HG02885 (cell line): ENCODE results near the gene DPPA2.
"Not testable (repeated sequence)": the region's sequence is repeated elsewhere in the genome, so short reads cannot be mapped to it uniquely, and the experiment has no call there.

Experiments used
- ATAC-seq: cut with Tn5 transposase; IDR thresholded peaks from one replicate; pipeline ENCODE4 v1.9.1; 2021; ENCODE audit warnings: mild to moderate bottlenecking; ENCODE audit not compliant: unreplicated experiment, poor library complexity

Gene DPPA2, protein sequence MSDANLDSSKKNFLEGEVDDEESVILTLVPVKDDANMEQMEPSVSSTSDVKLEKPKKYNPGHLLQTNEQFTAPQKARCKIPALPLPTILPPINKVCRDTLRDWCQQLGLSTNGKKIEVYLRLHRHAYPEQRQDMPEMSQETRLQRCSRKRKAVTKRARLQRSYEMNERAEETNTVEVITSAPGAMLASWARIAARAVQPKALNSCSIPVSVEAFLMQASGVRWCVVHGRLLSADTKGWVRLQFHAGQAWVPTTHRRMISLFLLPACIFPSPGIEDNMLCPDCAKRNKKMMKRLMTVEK

DNA sequence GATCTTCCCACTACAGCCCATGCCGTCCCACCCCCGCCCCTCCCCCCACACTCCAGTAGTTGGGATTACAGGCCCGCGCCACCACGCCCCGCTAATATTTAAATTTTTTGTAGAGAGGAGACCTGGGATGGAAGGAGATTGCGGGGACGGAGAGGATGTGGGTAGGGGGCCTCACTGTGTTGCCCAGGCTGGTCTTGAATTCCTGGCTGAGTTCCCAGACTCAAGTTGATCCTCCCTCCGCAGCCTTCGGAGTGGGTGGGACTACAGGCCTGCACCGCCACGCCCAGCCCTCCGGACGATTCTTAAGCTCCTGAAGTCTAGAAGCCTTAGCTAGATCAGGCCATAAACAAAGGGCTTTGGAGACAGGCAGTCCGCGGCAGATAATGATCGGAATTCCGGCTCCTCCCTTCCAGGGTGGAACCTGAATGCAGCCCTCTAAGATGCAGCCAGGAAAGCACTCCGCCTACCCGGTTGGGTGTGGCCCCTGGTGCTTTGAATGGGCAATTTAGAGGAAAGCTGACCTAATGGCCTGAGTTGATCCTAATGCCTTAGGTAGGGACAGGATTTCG is at the start of gene DPPA2:
Gene DPPA2 (minus strand): TSS at position 356 of the 569 bp plus-strand sequence. CDS start 1,975 bp downstream, outside the sequence.
- ATAC-seq, result no peak

DNA sequence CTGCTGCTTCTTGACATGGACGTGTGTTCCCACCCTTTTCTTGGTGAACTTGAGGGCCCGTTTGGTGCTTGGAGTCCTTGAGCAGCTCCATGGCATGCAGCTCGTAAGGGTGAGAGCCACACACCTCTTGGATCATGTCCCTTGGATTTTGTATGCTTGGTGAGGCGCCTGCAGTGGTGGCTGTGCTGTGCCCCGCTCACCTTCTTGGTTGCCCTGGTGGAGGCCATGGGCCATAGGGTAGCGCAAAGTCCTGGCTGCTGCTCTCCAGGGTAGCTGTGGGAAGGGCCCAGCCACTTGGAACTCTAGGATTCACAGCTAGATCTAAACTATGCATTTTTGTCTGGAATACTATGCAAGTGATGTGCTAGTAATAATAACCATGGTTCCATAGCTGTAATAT is 47.8 kb upstream of the DPPA2 start:
- no peak for ATAC-seq

DNA sequence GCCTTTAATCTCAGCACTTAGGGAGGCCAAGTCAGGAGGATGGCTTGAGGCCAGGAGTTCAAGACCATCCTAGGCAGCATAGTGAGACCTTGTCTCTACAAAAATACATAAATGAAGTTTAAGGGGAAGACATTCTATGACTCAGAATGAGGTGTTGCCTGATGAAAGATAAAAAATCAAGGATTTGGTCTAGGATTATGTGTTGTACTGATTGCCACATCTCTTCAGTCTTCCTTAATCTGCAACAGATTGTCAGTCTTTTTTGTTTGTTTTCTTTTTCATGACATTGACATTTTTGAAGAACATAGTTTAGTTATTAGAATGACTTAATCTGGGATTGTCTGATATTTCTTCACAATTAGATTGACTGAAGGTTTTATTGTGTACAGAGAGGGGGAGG is 47.3 kb upstream of the DPPA2 start:
- ATAC-seq, result no peak

DNA sequence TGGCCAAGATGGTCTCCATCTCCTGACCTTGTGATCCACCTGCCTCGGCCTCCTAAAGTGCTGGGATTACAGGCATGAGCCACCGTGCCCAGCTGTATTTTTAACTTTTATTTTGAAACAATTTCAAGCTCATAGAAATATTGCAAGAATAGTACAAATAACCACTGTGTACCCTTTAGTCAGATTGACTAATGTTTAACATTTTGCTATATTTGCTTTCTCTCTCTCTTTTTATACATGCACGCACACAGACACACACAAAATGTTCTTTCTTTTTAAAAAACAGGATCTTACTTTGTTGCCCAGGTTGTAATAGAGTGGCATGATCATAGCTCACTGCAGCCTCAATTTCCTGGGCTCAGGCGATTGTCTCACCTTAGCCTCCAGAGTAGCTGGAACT is 46.5 kb upstream of the DPPA2 start:
- no peak for ATAC-seq

DNA sequence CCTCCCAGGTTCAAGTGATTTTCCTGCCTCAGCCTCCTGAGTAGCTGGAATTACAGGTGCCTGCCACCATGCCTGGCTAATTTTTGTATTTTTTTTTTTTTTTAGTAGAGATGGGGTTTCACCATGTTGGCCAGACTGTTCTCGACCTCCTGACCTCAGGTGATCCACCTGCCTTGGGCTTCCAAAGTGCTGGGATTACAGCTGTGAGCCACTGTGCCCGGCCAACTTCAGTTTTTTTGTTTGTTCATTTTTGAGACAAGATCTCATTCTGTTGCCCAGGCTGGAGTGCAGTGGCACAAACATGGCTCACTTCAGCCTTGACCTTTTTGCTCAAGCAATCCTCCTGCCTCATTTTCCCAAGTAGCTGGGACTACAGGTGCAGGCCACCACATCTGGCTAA is 42.5 kb upstream of the DPPA2 start:
- ATAC-seq, result not testable (repeated sequence)

DNA sequence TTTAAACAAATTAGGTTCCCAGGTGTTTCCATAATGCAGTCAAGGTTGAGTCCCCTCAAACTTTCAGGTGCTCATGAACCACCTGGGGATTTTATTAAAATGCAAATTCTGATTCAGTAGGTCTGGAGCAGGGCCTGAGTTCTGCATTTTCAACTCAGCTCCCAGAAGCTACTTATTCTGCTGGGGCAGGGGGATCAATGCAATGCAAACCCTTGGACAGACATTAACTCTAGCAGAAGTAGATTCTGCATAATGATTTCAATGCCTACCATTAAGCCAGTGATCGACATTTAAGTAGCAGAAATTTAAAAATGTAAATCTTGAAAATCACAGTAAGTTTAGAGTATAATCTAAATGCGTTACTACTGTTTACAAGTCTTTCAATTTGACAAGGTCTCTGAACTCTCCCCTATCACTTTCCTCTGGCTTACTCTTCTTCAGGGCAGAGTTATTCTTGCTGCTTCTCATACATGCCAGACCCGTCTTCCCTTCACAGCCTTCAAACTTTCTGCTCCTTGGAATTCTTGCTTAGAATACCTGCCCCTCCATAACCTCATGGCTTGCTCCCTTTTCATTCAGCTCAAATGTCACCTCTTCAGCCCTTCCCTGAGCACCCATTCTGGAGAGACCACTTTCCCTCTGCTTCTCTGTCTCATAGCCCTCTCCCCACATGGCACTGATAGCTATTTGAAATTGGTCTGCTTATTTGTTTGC is 40.3 kb upstream of the DPPA2 start:
- no peak for ATAC-seq

DNA sequence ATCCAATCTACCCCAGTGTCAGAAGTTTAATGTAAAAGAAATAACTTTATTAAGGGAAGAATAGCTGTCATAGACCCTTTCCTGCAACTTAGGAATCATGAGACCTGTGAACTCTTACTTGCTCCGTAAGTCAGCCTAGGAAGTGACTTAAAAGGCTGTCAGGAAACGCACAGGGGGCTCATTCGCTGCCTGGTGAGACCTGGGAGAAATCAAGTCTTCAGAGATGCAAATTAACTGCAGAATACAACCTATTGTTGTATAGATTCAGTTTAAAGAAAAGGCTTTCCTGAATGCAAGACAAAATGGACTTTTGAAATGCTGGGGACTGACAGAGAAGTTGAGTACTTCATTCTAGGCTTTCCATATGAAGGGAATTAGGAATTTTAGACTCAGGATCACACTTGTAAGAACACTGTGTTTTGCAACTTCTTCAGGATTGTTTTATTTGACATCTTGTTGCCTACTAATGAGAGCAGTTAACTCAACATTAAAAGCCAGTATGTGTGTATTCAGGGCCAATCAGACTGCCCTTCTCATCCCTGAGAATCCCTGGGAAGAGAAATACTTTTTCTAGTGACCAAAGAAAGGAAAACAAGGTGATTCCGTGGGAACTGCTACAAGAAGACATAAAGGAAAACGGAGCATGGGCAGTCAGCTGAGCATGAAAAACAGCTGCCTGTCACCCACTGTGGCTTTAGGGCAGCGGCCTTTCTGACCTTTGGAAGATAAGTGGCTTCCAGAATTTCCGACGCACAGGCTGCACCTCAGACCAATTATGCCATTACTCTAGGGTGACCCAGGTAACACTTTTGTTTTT is 39.5 kb upstream of the DPPA2 start:
- no peak for ATAC-seq

DNA sequence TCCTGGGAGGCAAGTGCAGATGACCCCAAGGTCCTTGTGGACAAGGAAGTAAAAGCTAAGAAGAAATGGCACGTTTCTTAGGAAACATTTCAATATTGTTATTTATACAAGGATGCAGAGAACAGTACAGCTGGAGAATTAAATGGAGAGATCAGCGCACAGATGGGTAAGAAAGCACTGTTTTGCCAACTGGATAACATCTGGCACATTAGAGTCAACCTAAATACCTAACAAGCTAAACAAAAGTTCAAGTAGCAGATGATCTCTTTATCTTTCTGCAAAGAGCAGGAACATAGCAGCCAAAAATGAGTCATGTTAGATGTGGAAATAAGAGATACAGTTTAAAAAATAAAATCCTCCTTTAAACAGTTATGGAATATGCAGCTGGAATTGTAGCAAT is 36.7 kb upstream of the DPPA2 start:
- no peak for ATAC-seq

DNA sequence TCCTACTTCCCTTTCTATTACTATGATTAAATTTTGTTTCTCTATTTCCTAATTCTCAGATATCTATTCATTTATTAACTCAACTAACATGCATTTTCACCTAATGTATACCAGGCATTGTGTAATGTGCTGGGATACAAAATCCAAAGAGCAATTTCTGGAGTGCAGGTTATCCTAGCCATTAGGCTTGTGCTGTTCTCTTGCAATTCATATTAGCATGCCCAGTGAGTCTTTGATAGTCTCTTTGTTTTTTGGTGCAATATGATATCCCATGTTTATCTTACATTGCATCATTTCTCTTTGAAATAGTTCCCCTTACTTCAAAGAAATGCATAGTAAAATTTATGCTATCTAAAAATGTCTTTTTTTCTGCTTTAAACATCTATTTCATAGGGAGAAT is 34.9 kb upstream of the DPPA2 start:
- no peak for ATAC-seq

DNA sequence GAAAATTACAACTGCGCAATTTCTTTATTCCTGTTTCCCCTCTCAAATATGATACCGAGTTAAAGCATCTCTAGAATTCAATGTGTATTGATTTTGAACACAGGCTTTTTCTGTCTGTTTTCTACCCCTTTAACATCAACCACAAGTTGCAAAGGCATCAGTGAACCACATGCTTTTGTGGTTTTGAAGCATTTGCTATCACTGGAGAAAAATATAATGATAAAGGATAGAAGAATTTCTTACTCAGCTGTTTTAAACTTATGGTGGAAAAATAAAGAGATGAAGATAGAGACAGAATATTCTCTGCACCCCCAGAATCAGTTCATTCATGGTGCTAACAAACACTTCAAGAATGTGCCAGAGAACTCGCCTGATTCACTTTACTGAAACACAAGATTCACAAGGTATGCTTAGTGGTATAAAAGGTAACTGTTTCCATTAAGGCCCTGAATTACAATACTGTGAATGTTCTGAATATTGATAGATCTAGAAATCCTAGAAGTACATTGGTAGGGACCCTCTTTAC is 30.5 kb upstream of the DPPA2 start:
- ATAC-seq, result no peak

DNA sequence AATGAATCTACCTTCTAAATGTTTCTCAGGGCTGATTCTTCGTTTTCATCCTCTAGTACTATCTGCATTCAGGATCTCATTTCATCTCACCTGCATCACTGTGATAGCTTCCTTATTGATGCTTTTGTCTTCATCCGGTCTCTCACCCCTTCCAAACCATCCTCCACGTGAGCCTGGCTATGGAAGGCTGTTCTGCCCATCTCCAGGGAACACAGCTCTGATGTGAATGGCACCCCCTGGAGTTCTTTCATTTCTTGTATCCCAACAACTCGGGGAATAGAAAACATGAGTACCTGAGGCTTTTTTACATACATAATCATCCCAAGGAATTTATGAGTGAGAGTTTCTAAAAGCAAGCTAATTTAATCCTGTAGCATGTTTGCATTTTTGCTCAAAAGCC is 29.8 kb upstream of the DPPA2 start:
- ATAC-seq, result no peak

DNA sequence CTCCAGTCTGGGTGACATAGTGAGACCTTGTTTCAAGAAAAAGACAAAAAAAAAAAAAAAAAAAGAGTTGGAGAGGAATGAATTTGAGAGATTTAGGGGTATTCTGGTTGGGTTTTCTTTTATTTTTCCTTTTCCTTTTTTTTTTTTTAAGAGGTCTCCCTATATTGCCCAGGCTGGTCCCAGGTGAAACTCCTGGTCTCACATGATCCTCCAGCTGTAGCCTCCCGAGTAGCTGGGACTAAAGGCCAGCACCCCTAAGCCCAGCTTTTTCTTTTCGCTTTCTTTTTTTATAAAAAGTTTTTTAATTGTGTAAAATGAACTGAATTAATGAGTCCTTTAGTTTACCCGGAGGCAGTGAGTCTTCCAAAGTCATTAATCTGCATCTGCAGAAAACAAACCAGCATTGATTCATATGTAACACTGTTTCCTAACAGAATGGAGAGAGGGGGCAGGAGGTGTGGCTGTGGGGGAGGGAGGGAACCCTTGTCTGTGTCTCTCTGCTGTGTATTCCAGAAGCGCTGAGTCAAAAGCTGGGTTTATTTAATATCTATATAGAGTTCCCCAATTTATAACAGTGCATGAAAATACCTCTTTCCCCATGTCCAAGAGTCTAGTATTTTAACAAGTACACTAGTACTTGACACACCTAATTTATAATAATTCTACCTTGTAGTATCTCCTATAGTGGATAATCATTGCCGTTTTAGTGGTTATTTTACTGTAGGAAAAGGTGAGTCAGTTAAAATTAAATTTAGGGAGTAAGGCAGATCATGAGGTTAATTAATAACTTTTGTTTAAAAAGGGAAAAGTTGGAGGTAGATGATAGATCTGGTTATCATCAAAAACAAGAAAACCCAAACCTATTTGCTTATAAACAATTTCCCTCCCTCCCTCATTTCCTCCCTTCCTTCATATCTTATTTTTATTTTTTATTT is 23.7 kb upstream of the DPPA2 start:
- no peak for ATAC-seq

DNA sequence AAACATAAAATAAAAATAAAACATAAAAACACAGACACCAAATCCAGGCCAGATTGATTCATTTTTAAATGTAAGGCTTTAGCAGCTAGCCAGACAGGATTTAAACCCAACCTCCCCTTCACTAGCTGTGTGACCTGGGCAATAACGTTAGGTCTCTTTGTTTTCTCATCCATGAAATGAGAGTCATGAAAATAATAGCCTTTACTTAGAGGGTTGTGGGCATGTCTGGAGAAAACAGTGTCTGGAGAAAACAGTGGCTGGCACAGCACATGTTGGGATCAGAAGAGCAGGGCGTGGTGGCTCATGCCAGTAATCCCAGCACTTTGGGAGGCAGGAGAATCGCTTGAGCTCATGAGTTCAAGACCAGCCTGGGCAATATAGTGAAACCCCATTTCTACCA is 22.9 kb upstream of the DPPA2 start:
- no peak for ATAC-seq

DNA sequence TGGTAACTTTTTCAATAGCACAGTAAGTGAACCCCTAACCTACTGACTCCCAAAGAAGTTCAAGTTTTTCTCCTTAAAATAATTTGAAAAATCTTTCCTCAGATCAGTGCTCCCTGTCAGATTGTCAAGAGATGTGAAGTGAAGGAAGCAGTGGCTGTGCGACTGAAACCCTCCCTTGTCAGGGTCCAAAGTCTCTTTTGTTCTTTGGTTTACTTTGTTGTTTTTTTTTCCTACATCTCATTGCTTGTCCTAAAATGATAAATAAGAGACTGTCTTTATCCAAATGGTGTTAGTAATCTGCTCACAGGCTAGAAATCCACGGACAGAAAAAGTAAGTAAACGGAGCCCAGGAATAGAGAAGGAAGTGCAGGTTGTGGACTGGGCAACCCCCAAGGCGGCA is 22.0 kb upstream of the DPPA2 start:
- no peak for ATAC-seq

DNA sequence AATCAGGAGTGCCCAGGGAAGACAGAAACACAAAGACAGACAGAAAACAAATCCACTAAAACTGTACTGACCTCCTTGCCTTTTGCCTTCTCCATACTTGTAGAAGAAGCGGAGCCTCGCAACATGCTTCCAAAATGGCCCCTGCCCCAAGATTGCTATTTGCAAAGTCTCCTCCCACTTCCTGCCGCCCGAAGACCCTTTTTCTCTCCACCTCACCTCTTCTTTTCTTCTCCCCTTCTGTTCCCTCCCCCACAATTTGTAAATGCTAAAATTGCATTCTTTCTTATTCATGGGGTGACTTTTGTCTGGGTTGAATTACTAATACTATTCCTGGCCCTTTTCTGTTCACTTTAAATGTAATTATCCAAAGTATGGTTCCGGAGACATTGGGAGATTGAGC is 21.1 kb upstream of the DPPA2 start, which contains the start of gene DPPA4:
Gene DPPA4 (minus strand): TSS at position 154 of the 400 bp plus-strand sequence. CDS start 29 bp downstream, at position 125.
- ATAC-seq, result no peak

DNA sequence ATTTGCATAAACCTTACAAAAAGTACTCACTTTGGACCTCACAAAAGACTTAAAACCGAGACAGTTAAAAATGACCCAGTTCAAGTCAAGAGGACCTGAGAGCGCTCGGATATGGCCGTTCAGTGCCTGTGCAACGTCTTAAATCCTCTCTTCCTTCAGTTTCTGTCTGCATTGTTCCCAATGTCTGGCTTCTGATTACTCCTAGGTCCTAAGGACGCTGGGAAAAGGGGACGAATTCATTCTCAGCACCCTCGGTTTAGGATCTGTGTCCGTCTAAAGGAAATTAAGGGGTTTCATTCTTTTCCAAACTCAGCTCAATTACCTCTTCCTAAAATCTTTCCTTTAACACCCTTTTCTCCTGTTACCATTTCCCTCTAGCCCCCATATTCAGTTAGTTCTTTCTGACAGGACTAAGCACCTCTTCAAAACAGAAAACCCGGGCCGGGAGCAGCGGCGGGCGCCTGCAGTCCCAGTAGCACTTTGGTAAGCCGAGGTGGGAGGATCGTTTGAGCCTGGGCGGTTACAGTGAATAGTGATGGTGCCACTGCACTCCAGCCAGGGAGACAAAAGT is 20.1 kb upstream of the DPPA2 start:
- ATAC-seq, result no peak

DNA sequence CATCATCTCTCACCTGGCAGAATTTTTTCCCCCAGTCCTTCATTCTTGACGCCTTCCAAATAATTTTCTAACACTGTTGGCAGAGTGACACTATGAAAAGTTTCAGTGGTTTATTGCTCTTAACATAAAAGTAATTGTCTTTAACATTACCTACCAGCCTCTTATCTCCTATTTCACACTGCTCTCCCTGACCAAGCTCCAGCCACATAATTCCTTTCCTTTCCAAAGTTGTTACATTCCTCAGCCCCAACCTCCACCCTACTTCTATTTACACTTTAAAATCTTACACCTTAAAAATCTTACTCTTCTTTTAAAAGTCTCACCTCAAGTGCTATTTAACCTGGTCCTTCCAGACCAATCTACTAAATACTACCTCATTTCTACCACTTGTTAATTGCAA is 18.3 kb upstream of the DPPA2 start:
- no peak for ATAC-seq

DNA sequence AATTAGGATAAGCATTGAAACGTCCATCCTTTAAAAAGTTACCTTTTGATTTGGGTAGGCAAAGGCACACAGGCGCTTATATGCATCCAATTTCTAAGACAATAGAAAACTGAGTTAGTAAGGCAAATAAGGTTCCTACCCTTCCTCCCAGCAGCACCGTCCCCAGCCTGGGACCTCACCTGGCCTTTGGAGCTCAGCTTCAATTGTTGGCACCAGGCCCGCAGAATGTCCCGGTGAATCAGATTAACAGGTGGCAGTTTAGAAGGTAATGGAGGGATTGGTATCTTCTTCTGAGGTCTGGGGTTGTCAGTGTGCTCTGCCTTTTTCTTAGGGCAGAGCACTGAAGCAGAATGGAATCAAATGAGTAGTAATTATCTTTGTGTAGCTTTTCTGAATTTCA is 15.4 kb upstream of the DPPA2 start:
- ATAC-seq, result no peak

DNA sequence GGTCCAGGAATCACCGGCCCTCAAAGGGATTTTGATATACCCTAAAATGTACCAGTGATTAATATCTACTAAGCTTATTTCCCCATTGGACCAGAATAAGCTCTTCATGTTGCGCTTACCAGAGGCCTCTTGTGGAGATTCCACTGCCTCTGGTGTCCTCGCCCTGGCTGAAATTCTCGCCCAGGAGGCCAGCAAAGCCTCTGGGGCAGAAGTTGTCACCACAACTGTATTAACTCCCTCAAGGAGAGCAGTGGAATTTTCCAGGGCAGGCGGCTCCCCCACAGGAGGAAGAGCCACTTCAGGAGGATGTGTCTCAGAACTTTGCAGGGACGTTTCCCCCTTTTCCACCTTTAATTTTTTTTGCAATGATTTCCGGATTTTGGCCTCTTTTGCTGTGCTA is 14.1 kb upstream of the DPPA2 start:
- no peak for ATAC-seq
